GM21526 (cell line): ENCODE results near the gene MXD3.
"Not testable (repeated sequence)": the region's sequence is repeated elsewhere in the genome, so short reads cannot be mapped to it uniquely, and the experiment has no call there.

Source experiments
- ATAC-seq: cut with Tn5 transposase; IDR thresholded peaks from one replicate; pipeline ENCODE4 v1.9.1; 2021; ENCODE audit warnings: moderate library complexity; ENCODE audit not compliant: unreplicated experiment, low FRiP score

Gene MXD3

DNA sequence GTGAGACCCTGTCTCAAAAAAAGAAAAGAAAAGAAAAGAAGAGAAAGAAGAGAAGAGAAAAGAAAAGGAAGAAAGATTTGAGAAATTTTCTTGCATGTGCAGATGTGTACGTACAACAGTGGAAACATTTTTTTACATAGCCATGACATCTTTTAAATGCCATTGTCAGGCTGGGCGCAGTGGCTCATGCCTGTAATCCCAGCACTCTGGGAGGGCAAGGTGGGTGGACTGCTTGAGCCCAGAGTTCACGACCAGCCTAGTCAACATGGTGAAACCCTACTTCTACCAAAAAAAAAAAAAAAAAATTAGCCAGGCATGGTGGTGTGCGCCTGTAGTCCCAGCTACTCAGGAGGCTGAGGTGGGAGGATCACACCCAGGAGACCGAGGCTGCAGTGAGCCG lies 33.2 kb upstream of the MXD3 start:
- ATAC-seq, result no peak

DNA sequence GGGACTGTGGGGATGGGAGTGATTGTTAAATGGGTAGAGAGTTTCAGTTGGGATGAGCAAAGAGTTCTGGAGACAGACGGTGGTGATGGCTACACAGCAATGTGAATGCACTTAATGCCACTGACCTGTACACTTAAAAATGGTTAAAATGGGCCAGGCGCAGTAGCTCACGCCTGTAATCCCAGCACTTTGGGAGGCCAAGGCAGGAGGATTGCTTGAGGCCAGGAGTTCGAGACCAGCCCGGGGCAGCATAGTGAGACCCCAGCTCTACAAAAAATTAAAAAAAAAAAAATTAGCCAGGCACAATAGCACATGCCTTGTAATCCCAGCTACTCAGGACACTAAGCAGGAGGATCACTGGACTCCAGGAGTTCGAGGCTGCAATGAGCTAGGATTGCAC lies 32.1 kb upstream of the MXD3 start:
- no peak for ATAC-seq

DNA sequence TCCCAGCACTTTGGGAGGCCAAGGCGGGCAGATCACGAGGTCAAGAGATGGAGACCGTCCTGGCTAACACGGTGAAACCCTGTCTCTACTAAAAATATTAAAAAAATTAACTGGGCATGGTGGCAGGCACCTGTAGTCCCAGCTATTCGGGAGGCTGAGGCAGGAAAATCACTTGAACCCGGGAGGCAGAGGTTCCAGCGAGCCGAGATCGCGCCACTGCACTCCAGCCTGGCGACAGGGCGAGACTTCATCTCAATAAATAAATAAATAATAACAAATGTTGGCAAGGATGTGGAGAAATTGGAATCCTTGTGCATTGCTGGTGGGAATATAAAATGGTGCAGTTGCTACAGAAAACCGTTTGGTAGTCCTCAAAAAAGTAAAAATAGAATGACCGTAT lies 31.3 kb upstream of the MXD3 start:
- ATAC-seq, result not testable (repeated sequence)

DNA sequence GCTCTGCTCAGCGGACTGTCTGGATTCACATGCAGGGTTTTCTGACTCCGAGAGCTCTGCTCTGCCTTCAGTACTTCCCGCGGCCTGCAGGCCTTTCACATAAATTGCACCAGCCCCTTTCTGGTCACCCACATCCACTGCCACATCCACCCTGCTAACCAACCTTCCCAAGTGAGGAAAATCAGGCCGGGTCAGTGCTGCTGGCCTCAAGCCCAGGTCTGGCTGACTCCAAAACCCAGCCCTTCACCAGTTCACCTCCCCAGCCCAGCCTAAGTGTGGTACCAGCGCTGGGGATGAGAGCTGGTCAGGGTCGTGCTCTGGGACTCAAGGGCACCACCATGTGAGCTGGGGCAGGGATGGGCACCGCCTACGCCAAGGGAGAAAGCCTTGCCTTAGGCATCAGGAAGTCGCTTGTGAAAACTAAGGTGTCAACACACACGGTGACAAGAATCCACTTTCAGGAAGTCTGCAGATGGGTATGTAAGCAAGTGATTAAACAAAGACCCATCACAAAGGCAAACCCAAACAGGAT lies 27.5 kb upstream of the MXD3 start:
- ATAC-seq, result no peak

DNA sequence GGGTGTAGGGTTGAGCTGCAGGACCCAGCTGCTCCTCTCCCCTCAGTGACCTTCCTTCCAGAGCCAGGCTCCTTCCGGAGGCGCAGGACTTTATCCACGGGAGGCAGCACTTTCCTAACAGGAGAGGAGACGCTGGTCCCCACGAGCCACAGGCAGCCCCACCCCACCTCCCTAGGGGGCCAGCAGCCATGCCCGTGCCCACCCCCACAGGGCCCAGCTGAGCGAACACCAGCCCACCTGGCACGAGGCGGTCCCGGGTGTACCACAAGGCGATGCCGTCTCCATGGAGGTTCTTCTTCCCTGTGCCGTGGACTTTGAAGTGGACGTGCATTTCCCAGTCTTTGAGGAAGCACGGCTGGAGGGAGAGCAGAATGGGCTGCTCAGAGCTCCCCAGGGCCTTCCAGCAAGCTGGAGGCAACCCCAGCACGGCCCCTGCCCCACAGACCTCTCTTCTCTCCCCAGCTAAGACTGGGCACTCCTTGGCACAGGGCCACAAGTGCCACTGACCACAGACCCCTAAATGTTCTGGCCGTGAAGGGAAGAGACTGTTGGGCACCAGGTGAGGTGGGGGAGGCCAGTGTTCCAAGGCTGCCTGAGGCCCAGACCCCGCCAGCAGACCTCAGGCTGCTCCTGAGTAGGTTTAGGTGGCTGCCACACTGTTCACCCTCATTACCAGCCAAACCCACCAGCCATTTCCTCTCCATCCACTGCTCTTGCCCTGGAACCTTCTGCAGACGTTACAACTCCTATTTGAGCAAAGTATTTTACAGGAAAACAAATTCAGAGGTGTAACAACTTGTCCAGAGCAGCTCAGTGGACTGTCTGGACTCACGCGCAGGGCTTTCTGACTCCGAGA lies 26.8 kb upstream of the MXD3 start:
- ATAC-seq, result no peak

DNA sequence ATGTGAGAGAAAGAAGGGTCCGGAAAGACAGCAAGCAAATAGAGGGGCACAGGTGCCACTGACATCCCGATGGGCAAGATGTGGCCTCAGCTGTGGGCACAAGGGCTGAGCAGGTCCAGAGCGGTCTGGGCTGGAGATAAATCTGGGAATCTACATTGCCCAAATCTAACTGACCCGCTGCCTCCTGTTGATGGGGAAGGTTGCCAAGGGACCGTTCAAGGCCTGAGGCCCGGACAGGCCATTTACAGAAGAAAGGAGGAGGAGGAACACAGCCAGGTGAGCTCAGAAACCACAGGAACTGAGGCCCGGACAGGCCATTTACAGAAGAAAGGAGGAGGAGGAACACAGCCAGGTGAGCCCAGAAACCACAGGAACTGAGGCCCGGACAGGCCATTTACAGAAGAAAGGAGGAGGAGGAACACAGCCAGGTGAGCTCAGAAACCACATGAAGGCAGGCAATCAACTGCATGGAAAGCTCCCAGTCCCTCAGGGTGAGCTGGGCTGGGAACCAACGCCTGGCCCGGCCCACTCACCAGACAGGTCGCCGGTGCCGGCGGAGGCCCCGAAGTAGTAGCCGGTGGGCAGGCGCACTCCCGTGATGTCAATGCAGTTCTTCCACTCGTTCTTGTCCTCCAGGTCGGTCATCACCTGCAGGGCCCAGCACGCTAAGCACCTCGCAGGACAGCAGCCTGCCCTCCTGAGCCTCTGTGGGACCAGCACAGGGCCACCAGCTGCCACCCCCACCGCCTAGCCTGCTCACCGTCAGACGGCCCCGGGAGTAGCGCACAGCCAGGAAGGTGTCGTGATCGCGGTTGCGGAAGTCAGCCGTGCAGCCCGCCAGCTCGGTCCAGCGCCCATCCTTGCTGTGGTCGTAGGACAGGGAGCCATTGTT lies 25.2 kb upstream of the MXD3 start:
- ATAC-seq, result no peak

DNA sequence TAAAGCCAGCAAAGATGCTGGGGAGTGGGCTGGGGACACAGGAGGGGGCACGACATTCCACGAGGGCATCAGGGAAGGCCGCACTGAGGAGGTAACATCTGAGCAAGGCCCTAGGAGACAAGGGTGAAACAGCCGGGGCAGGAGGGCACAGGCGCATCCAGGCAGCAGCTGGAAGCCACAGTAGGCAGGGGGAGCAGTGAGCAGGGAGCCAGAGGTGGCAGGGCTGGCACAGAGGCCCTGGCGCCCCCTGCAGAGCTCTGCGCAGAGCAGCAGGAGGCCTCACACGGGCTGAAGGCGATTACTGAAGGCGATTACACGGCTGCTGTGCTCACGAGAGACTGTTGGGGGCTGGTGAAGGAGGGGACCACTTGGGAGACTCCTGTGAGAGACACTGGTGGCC lies 24.4 kb upstream of the MXD3 start:
- ATAC-seq, result no peak

DNA sequence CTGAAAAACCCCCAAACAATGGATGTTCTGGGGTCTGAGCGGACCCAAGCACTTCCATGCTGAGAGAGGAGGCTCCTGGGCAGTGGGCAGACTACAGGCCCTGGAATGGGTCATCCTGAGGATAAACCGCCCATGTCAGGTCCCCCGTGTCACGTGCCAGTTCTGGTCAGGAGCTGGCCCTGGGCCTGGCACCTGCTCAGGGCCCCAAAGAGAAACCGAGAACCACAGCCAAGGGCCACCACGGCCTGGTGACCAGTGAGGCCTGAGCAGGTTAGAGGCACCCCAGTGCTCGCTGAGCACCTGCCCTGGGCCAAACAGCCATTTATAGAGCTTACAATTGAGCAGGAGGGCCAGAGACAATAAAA lies 24.0 kb upstream of the MXD3 start:
- ATAC-seq, result no peak

DNA sequence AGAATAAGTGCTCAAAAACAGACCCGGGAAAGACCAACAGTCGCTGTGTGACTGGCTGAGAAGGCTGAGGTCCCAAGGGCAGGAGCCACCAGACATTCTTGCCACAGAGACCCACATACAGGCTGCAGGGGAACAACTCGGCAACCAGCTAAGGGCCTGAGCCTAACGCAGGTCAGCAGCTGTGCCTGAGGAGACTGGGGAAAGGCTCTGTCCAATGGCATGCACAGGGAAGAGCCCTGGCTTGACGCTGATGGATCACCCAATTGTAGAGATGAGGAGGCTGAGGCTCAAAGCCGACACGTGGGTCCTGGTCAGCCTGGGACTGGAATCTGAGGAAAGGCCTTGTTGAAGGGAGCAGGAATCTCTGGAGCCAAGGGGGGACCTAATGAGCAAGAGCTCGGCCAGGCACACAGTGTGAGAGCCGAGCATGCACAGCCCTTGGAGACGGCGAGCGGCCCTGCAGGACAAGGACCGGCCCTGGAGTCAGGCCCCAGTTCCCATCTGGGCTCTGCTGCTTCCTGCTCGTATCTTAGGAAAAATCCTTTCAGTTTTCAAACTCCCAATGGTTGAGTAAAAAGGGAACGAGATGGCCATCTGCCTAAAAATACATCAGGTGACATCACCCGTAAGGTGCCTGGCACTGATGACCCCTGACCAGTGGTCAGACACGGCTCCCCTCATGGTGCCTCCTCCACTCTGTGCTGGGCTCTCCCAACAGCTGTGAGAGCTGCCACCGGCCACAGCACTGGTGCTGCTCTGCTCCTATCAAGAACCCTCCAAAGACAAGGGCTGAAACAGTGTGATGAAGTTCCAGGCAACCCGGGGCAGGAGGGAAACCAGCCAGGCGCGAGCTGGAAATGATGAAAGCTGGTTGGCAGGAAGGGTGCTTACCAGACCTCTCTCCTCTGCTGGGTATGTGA lies 23.3 kb upstream of the MXD3 start:
- no peak for ATAC-seq

DNA sequence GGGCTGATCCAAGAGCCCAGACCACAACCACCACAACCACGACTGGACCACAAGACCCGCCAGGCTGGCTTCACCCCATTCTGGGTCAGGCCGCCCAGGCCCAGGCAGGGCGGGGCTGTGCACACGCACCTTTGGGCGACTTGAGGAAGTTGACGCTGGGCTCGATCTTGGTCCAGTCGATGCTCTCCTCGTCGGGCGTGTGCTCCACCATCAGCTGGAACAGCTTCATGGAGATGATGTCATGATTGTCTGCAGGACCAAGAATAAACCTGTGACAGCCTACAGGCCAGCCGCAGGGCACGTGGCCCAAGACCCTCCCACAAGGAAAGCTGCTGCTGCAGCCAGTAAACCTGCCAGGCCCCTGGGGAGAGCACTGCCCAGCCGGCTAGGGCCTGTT lies 22.5 kb upstream of the MXD3 start:
- ATAC-seq, result no peak

DNA sequence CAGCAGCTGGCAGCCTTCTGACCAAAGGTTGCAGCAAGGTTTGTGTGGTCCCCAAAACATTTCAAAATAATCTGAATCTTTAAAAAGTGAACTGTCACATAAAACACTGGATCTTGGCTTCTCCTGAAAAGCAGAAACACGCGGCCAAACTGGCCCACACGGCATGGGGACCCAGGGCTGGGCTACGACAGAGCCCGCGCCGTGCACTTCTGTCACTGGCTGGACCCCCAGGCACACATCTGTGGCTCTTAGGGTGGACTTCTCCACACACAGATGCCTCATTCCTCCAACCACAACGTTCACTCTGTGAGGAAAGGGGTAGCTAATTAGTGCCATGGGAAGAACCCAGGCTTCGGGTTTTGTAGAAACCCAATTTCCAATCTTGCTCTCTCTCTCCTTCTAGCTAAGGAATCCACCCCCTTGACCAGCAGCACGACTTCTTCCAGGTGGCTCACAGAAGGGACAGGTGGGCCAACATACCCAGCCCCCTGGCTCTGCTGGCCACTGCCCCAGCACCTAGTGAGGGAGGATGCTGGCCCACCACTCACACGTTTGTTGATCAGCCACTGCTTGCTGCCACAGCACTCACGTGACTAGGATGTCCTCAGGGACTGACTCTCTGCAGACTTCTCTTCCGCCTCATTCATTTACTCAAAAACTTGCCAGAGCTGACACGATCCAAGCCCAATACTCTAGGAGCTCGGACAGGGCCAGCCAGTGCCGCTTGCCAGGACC lies 21.9 kb upstream of the MXD3 start:
- no peak for ATAC-seq

DNA sequence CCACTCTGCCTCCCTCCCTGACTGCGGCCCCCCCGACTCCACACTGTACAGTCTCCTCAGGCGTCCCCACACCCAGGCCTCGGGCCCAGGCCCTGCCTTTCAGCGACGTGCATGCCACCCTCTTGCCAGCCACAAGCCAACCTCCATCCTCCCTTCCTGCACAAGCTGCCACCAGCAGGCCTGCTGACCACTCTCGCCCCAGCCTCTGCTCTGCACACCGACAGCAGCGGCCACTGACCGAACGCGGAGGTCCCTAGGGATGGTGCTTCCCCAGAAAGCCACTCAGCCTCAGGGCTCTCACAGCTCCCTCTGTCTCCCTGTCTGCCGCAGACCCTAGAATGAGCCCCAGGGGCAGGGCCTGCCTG lies 21.2 kb upstream of the MXD3 start:
- no peak for ATAC-seq

DNA sequence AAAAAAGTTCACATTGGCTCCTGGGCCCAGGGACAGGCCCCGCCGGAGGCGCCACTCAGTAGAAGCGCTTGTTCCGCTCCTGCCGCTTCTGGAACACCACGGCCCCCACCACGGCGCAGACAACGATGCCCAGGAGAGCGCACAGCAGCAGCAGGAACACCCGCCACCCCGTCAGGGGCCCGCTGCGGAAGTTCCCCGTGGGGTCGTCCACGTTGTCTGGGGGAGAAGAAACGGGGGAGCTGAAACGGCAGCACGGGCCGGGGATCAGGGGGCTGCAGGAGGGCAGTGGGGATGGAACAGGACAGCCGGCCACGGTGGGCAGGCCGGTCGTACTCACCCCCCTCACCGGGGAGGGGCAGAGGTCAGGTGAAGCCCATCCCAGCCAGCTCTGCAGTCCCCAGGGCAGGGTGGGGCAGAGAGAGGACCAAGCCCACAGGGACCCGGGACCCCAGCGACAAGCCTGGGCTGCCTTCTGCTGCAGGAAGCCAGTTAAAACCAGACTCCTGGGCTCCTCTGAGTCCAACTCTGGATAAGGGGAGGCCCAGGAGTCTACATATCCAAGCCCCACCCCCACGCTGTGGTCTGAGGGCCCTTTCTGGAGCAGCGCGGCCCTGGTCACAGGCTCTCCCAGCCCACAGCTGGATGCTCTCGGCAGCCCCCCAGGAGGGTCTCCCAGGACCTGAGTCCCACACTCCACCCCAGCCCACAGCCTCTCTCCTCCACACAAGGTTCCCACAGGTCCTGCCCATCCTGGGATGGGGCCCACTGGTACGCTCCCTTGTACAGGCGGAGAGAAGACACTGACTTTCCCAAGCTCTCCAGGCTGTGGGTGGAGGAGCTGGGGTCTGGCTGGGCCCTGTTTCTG lies 20.6 kb upstream of the MXD3 start:
- no peak for ATAC-seq

DNA sequence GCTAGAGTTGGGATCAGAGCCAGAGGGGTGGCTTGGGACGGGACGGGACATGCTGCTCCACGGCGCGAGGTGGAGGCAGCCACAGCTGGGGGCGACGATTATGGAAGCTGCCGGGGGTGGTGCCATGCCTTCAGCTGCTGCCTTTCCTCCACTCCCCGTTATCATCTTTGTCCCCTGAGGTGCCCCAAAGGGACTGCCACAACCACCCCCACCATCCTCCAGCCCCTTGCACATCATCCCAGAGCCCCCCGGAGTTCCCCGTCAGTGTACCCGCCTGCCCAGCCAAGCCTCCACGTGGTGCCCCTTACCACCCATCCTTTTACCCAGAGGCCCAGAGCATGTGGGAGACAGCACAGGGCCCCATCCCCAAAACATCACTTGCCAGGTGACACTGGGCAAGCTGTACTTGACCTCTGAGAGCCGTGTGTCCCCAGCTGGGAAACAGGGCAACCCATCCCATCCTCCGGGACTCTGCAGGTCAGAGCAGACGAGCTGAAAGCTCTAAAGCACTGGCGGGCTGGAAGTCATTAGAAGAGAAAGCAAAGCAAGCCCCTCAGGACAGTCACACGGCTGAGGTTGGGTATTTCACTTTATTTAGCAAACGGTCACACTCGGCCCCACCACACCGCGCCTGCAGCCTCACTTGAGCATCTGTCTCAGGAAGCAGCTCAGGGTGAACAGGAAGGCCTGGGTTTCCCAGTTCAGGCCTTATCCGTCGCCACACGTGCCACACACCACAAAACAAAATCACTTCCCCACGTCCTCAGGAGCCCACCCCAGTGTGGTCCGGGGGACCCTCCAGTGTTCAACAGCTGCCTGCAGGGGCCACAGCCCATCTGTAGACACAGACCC lies 19.5 kb upstream of the MXD3 start:
- ATAC-seq, result no peak

DNA sequence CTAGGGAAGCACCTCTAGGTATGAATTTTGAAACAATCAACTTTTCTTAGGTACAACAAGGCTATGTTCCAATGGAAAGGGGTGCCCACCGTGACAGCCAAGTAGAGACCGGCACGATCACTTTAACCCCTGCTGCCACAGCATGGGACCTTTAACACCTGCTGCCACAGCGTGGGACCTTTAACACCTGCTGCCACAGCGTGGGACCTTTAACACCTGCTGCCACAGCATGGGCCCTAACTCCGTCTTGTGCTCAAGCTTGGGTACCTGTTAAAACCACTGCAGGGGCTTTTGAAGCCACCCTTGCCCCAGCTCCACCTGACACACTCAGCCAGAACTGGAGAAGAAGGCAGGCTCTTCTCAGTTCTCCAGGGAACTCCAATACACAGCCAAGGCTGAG lies 18.2 kb upstream of the MXD3 start:
- no peak for ATAC-seq

DNA sequence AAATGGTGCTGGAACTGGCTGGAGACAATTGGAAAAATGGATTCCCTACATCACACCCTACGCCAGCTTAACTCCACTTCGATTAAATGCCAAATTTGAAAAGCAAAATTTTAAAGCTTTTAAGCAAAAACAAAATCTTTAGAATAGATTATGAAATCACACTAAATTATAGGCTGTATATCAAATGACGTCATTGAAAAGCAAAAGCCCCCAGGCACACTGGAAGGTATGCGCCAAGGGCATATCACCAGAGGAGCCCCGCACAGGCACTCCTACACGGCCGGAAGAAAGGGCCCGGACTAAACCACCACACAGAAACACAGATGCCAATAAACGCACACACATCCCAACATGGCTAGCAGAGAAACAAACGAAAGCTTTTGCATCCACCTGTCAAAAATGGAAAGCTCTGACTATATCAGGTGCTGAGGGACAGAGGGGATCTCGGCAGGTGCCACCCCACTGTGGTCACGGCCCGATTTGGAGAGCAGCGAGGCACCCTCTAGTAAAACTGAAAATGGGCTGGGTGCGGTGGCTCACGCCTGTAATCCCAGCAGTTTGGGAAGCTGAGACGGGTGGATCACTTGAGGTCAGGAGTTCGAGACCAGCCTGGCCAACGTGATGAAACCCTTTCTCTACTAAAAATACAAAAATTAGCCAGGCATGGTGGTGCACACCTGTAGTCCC lies 17.0 kb upstream of the MXD3 start:
- no peak for ATAC-seq
